Breast epithelium (tissue), 4 donors: ENCODE data around the gene GSTA4. TPM values are rescaled to one million over a fixed set of nuclear protein-coding genes. Genes with fewer than 3 reads are reported as not detected.
"Not testable (repeated sequence)": the region's sequence is repeated elsewhere in the genome, so short reads cannot be mapped to it uniquely, and the experiment has no call there.

Source experiments
- DNase-seq, 2 donors: peaks; one replicate each; pipeline ENCODE4 v3.0.0-alpha.2; 2019; ENCODE audit warnings: low spot score in 2 of 2
- H3K27ac ChIP-seq, 2 donors: fragments of 200-600 bp; sonication (generic) in 1 of 2; one replicate each; pipeline ENCODE4 v1.5.1; 2016 to 2019; ENCODE audit warnings: mild to moderate bottlenecking in 1 of 2
- H3K27me3 ChIP-seq, 2 donors: fragments of 200-600 bp; sonication (generic) in 1 of 2; one replicate each; pipeline versions ENCODE4 v1.5.1 to v1.6.0; 2017 to 2019; ENCODE audit warnings: control low read depth in 1 of 2, mild to moderate bottlenecking in 1 of 2
- H3K36me3 ChIP-seq: fragments of 200-600 bp; one replicate; pipeline ENCODE4 v1.5.1; 2019
- H3K4me1 ChIP-seq, 2 donors: fragments of 200-600 bp; sonication (generic); one replicate each; pipeline ENCODE4 v1.5.1; 2016 to 2019; ENCODE audit warnings: control low read depth in 1 of 2
- H3K4me3 ChIP-seq, 3 donors: fragments of 200-600 bp; sonication (generic); 1 replicate in 2 of 3; 2 replicates in 1 of 3; pipeline ENCODE4 v1.5.1; 2016 to 2019; ENCODE audit warnings: mild to moderate bottlenecking in 3 of 3, moderate library complexity in 2 of 3
- H3K9me3 ChIP-seq, 2 donors: fragments of 200-600 bp; sonication (generic) in 1 of 2; one replicate each; pipeline ENCODE4 v1.5.1; 2016 to 2019; ENCODE audit warnings: control low read depth in 1 of 2
- POLR2A ChIP-seq: fragments of 450-650 bp; IDR thresholded peaks from one replicate; pipeline ENCODE4 v1.6.1; 2016; ENCODE audit warnings: antibody characterized with exemption, mild to moderate bottlenecking, moderate library complexity
- POLR2AphosphoS5 ChIP-seq, 3 donors: sonication (generic); formaldehyde crosslinking; IDR thresholded peaks; one replicate each; pipeline ENCODE4 v1.6.1; 2017; ENCODE audit warnings: antibody characterized with exemption in 3 of 3
- intact Hi-C: fragments of 100-400 bp; cut with DNase I; formaldehyde crosslinking; loops from one replicate; pipeline ENCODE4 v1.15.1; 2023; ENCODE audit warnings: low total_unique reads
- total RNA-seq, 3 donors: library from RNA; depleted of rRNA; stranded (reverse); fragments of >200 nt; gene quantifications; one replicate each; pipeline ENCODE4 v1.1.0, GENCODE V29; 2016
- TF ChIP-seq, protein P1 (sequence below), 3 donors: fragments of 450-650 bp; IDR thresholded peaks; one replicate each; pipeline ENCODE4 v1.5.1; 2016 to 2017; ENCODE audit warnings: antibody characterized with exemption in 3 of 3, mild to moderate bottlenecking in 3 of 3, moderate library complexity in 3 of 3

GSTA4 gene
- total RNA-seq, 3 donors from 2014 or later, result 19.3 to 25.9 (median 20.6) TPM

DNA sequence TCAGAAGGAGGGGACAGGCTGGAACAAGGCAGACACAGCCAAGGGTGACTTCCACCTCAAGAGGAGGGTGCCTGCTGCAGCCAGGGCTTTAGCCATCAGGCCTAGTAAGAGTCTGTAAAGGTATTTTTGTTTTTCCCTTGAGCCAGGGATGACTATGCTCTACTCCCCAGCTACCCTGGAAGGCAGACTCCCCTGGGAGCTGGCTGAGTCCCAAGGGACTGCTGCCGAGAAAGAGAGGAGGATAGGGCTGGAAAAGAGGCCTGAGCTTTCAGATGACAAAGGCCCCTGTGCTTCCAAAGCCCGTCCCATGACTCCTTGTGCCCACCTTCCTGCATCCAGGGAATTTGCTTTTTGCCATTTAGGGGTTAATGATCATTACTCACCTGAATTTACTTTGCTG is 14.0 kb upstream of the GSTA4 start:
- TF ChIP-seq POLR2A (no peak), POLR2AphosphoS5 (IDR thresholded peaks at IDR 0.05) (no peak)
- TF ChIP-seq, protein P1, sequence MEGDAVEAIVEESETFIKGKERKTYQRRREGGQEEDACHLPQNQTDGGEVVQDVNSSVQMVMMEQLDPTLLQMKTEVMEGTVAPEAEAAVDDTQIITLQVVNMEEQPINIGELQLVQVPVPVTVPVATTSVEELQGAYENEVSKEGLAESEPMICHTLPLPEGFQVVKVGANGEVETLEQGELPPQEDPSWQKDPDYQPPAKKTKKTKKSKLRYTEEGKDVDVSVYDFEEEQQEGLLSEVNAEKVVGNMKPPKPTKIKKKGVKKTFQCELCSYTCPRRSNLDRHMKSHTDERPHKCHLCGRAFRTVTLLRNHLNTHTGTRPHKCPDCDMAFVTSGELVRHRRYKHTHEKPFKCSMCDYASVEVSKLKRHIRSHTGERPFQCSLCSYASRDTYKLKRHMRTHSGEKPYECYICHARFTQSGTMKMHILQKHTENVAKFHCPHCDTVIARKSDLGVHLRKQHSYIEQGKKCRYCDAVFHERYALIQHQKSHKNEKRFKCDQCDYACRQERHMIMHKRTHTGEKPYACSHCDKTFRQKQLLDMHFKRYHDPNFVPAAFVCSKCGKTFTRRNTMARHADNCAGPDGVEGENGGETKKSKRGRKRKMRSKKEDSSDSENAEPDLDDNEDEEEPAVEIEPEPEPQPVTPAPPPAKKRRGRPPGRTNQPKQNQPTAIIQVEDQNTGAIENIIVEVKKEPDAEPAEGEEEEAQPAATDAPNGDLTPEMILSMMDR (IDR thresholded peaks at IDR 0.05), result no peak
- intact Hi-C loops, result no loop called here
- Histone ChIP-seq H3K4me1 (peaks cover 0 to under 1% of the 10 kb centered on the region in 2 donors), H3K9me3 (no peaks in the 10 kb centered on the region), H3K4me3 (no peak overlapping the region), H3K27me3 (no peaks in the 10 kb centered on the region), H3K36me3 (peaks cover 16% of the 10 kb centered on the region), H3K27ac (no peak overlapping the region)
- no peak for DNase-seq

GRCh38 chr6:53008192-53008687 is 13.2 kb upstream of the GSTA4 start:
- peaks cover 16% of the 10 kb centered on the region for H3K36me3 ChIP-seq
- DNase-seq, intact Hi-C loops: not testable (repeated sequence)

GRCh38 chr6:53005663-53006250 is 10.7 kb upstream of the GSTA4 start:
- H3K36me3 ChIP-seq, result peaks cover 16% of the 10 kb centered on the region
- DNase-seq, result no peak
- no peaks in the 10 kb centered on the region for H3K27me3 ChIP-seq
- H3K27ac ChIP-seq, result no peak overlapping the region
- TF ChIP-seq POLR2A (no peak), POLR2AphosphoS5 (IDR thresholded peaks at IDR 0.05) (no peak)
- TF ChIP-seq, protein P1 (IDR thresholded peaks at IDR 0.05), result no peak
- intact Hi-C loops, result no loop called here
- H3K4me1 ChIP-seq, result no peaks in the 10 kb centered on the region
- H3K4me3 ChIP-seq, result no peak overlapping the region
- no peaks in the 10 kb centered on the region for H3K9me3 ChIP-seq

More at GRCh38 chr6:53008192-53008687, 13.2 kb upstream of the GSTA4 start:
- H3K4me3 ChIP-seq, H3K27ac ChIP-seq, H3K4me1 ChIP-seq, H3K9me3 ChIP-seq, H3K27me3 ChIP-seq: not testable (repeated sequence)

- TF ChIP-seq, protein P1 (IDR thresholded peaks at IDR 0.05), result no peak
- TF ChIP-seq POLR2AphosphoS5 (IDR thresholded peaks at IDR 0.05), result no peak
- TF ChIP-seq POLR2A, result no peak
- no peak for DNase-seq
- intact Hi-C loops, result no loop called here
- Histone ChIP-seq H3K9me3 (no peaks in the 10 kb centered on the region), H3K36me3 (no peaks in the 10 kb centered on the region), H3K4me3 (no peak overlapping the region), H3K27me3 (no peaks in the 10 kb centered on the region), H3K4me1 (no peaks in the 10 kb centered on the region), H3K27ac (no peak overlapping the region)
Observed at GRCh38 chr6:52999456-52999855, 4.4 kb upstream of the GSTA4 start.

DNA sequence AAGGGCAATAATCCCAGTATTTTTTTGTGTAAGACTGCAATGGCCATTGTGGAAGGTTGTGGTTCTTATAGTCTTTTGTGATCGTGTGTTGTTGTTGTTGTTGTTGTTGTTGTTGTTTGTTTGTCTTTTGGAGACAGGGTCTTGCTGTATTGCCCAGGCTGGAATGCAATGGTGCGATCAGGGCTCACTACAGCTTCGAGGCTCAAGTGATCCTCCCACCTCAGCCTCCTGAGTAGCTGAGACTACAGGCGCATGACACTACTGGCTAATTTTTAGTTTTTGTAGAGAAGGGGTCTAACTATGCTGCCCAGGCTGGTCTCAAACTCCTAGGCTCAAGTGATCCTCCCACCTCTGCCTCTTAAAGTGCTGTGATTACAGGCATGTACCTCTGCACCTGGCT is 3.5 kb upstream of the GSTA4 start:
- H3K27ac ChIP-seq, result no peak overlapping the region
- no peaks in the 10 kb centered on the region for H3K36me3 ChIP-seq
- H3K27me3 ChIP-seq, result no peaks in the 10 kb centered on the region
- no peaks in the 10 kb centered on the region for H3K4me1 ChIP-seq
- H3K9me3 ChIP-seq, result no peaks in the 10 kb centered on the region
- intact Hi-C loops, result no loop called here
- no peak for DNase-seq
- H3K4me3 ChIP-seq, result no peak overlapping the region
- no peak for TF ChIP-seq POLR2A
- TF ChIP-seq, protein P1 (IDR thresholded peaks at IDR 0.05), result no peak
- no peak for TF ChIP-seq POLR2AphosphoS5 (IDR thresholded peaks at IDR 0.05)
